HG03159 (cell line): ENCODE data around the gene AUH.
"Not testable (repeated sequence)": the region's sequence is repeated elsewhere in the genome, so short reads cannot be mapped to it uniquely, and the experiment has no call there.

Experiments used
- ATAC-seq: cut with Tn5 transposase; IDR thresholded peaks from one replicate; pipeline ENCODE4 v1.9.1; 2021; ENCODE audit warnings: mild to moderate bottlenecking, moderate library complexity; ENCODE audit not compliant: unreplicated experiment

AUH gene

DNA sequence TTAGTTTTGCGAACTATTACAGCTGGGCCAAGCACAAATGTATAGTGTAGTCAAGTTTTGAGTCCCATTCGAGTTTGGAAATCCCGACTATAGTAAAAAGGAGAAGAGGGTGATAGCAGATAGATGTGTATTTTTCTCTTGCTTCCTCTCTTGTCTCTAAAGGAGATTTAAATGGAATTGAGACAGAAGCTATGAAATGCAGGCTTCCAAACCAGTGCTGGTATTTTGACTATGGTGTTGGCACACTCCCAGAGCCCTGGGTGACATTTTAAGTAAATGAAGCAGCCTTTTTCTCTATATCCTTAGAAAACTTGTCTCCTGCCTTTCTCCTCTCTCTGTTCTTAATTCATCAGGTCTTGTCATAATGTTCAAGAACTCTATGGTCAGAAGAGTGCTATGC, 17.7 kb upstream of the AUH start:
- ATAC-seq = no peak

DNA sequence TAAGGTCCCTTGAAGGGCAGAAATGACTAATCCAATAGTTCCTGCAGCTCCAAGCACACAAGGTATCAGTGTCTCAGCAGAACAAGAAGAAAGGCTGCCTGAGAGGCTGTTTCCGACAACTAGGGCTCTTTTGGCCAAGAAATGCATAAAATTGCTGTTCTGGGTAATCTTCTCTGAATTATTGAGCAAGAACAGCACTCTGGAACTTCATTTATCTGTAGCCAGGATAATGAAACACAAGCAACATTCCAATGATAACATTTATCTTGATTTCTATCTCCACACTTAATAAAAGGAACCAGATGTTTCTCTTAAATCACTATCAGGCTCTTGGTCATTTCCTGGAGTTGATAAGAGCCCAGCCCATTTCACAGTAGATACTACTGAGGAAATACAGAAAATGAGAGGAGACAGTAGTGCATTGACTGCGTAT, 17.0 kb upstream of the AUH start:
- no peak for ATAC-seq

DNA sequence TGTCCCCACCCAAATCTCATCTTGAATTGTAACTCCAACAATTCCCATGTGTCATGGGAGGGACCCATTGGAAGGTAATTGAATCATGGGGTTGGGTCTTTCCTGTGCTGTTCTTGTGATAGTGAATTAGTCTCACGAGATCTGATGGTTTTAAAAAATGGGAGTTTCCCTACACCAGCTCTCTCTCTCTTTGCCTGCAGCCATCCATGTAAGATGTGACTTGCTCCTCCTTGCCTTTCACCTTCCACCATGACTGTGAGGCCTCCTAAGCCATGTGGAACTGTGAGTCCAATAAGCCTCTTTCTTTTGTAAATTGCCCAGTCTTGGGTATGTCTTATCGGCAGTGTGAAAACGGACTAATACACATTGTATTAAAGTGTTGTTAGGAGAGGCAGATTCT, 16.3 kb upstream of the AUH start:
- ATAC-seq = not testable (repeated sequence)

DNA sequence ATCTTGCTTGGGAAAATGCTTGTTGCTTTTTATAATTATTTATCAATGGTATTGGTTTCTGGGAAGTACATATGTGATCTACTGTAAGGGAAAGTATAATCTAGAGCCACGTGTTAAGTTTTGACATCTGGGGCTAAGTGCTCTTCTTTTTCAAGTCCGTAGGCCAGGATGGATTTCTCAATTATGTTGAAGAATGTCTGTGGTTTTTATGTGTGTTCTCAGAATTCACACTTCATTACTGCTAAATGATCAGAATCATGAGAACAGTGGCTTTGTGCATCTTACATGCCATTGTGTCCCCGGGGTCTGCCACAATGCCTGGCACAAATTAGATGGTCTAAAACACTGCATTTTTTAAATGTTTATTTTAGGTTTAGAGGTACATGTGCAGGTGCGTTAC, 14.5 kb upstream of the AUH start:
- no peak for ATAC-seq

DNA sequence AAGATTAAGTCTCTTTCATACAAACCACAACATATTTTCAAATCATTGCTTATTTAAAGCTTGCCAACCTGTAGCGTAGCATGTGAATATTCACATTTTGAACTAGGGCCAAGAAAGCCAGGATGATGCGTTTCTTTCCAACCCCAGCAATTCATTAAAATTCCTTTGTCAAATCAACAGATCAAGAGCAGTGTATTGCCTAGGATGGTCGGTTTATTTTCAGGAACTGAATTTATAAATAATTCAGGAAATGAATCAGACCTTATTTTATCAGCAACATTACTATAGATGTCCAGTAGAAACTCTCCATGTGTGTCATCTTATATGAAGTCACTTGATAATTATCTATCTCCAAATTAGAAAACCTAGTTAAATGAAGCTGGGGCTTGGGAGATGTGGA, 13.2 kb upstream of the AUH start:
- no peak for ATAC-seq

DNA sequence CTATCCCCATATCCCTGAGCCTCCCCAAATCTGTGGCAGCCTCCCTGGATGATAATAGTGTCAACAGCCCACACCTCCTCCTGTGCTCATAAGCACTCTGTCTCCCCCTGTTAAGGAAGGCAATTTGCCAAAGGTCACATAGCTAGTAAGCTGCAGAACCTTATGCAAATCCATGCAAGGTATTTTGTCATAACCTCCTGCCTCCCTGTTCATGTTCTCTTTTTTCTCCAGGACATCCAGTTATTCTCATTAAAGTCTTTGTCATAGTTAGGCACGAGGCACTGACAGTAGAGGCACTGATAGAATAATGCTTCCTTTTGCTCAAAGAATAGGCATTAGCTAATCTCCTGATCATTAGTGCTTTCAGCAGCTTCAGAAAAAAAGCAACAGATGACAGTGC, 10.2 kb upstream of the AUH start:
- ATAC-seq = no peak

DNA sequence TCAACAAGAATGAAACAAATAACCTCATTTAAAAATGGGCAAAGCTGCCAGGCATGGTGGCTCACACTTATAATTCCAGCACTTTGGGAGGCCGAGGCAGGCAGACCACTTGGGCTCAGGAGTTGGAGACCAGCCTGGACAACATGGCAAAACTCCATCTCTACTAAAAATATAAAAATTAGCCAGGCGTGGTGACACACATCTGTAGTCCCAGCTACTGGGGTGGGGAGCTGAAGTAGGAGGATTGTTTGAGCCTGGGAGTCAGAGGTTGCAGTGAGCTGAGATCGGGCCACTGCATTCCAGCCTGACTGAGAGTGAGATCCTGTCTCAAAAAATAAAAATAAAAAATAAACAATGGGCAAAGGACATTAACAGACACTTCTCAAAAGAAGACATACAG, 8.3 kb upstream of the AUH start:
- ATAC-seq = not testable (repeated sequence)

DNA sequence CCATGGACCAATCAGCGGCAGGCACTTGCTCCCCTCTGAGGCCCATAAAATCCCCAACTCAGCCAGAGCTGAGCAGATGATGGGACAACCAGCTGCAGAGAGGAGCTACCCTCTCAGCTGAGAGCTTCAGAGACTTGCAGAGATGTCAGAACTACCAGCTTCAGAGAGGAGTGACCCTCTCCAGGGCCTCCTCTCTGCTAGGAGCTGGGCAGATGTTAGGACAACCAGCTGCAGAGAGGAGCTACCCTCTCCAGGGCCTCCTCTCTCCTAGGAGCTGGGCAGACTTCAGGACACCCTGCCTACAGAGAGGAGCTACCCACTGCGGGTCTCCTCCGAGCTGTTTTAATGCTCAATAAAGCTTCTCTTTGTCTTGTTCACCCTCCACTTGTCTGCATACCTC, 3.0 kb upstream of the AUH start:
- ATAC-seq = no peak

DNA sequence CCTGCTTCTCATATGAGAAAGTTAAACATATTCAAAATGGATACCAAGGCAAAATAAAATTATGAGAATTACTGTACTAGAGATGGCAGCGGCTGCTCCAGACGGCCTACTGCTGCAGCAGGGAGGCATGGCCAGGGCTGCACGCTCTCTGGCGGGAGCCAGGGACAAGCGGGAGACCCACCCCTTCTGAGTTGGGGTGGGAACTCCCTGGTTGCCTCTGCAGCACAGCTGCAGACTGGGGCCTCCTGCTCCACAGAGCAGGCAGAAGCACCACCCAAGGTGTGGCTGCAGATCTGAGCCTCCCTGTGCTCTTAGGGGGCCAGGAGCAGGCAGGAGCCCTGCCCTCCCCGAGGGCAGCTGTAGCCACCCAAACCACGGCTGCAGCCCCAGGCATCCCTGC, 2.3 kb upstream of the AUH start:
- ATAC-seq = no peak

DNA sequence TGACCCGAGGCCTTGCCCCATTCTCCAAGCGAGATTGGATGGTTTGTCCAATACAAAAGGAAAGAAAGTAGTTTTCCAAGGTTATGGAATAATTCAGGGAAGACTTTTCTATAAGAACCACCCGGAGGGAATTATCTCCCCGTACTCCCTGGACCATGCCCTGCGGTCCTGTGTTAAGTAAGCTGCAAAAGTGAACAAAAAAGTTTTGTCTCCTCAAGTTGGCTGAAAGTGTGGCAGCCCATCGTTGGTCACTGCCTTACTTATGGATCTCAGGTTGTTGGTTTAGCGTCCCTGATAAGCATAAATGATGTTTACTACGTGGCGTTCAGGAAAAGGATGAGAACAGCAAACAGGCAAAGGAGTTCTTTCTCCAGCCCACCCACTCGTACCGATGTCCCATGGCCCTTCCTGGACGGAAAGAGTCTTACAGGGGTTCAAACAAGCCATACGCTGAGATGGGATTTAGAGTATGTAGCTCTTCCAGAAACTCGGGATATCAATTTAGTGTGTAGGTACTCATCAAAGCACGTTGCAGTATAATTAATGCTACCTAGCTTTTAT, 413 bp upstream of the AUH start:
- peak; percentile 6 for ATAC-seq

DNA sequence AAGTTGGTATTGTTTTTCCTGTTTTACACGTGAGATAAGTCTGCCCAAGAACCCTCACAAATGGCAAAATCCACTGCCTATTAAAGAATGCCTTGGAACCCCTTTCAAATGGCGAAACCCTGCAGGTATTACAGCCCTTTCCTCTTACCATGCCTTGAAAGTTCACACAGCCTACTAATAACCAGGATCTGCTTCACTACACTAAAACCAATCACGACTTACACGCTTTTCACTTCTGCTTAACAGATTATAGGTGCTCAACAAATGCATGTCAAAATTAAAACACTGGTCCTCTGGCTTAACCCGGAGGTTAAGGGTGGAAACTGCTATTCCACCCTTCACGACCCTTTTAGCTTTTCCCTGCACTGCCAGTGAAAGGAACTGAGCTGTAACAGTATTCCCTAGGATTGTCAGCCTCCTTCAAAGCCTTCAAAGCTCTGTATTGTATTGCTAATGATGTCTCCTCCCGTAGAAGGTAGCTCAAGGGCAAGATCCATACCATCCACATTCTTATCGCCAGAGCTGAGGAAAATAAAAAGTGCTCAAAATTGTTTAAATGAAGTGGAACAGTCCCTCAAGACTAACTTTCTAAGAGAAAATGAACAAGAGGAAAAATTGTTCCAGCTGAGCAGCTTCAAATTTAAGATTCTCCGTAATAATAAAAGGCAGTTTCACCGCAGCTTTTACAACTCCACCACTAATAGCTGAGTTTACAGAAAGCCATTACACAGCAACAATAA, 997 bp downstream of the AUH start:
- no peak for ATAC-seq

DNA sequence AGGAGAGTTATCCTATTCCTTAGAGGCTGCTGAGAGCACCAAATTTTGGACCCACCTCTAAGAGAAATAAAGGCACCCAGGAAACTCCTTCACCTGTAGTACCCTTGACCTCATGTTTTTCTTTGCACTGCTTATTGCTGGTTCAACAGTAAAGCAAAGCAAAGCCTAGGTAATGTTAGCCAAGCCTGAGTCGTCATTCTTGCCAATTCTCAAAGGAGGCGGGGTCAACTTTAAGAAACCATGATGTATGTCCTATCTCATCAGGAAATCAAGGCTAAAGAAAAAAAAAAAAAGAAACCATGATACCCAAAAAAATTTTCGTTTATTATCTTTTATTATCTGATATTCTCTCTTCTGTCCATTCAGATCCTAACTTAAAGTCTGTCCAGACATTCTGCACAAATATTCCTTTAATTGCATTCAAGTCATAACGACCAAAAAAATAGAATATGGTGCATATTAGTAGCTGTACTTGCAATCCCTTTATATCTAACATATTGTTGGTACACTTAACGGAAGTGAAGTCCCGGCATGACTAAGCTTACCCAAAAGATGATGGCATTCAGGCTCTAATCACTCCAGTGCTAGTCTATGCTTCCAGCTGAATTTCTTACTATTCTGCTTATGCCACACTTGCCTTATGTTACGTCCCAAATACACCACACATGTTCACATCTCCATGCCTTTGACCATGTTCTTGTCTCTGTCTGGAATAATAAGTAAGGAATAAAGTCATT, 1.8 kb downstream of the AUH start:
- ATAC-seq = no peak

DNA sequence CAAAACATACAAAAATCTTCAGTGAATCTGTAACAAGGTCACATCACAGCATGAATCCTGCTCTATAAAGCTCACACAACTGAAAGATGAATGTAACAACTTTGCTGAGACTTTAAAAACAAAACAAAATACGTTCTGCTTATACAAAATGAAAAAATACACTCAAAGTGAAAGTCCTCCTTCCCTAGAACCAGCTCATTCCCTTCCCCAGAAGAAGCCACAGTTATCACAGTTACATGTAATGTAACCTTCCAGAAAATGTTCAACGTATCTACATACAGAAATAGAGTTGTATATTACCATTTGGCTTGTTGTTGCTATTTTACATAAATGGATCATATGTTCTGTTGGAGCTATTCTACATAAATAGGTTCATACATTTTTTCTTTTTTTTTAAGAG, 2.6 kb downstream of the AUH start:
- ATAC-seq = no peak

DNA sequence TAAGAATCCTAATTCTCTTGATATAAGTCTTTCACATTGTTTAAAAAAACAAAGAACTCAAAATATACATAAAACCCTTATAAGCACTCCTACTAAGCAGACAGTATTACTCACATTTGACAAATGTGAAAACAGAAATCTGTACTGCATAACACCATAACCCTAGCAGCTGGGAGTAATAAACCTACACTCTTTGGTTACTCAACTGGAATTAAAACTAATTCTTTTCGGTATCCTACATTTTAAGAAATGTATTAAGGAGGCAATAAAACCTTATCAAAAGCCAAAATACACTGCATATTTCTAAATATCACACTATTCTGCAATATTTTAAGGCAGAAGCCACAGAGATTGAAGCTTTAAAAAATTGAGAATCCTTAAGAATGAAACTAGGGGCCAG, 6.8 kb downstream of the AUH start:
- no peak for ATAC-seq

DNA sequence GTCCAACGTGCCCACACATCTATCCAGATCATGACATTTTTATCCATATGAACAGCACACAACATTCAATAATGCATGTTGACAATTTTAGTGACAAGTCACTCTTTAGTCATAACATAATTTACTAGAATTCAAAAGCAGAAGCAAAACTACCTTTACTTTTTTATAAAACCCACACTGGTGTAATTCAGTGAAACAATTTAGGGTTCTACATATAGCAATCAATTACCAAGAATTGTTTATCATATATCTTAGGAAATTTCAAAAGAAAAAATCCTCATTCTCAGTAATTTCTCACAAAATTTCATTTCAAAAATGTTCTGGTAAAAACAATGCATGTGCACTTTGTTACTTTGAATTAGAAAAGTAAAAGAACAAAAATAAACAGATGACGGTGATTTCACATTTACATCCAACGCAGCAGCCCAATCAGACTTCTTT, 12.6 kb downstream of the AUH start:
- ATAC-seq = no peak

DNA sequence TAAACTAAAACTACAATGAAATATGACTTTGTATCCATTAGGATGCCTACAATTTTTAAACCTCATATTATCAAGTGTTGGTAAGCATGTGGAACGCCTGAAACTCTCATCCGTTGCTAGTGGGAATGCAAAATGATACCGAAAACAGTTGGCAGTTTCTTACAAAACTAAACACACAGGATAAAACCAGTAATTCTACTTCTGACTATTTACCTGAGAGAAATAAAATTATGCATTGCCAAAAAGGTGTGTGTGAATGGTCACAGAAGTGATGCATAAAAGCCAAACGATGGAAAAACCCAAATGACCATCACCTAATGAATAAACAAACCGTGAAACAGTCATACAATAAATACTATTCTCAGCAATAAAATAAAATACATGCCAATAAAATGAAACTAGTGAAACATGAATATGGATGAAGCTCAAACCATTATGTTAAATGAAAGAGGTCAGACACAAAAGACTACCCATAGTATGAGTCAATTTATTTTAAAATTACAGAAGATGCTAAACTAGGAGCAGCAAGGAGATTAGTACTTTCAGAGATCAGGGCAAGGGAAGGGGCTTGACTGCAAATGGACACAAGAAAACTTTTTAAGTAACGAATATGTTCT, 13.4 kb downstream of the AUH start:
- no peak for ATAC-seq

DNA sequence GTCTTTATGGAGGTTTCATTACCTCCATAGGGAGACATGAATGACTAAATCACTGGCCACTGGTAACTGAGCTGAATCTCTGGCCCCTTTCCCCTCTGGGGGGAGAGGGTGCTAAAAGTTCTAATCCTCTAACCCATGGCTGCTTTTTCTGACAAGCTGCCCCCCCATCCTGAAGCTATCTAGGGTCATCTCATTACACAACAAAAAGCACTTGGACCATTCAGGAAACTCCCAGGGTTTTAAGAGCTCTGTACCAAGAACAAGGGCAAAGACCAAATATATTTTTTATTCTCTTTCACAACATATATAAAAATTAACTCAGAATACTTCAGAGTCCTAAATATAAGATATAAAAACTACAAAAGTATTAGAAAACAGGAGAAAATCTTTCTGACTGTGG, 14.3 kb downstream of the AUH start:
- ATAC-seq = no peak

DNA sequence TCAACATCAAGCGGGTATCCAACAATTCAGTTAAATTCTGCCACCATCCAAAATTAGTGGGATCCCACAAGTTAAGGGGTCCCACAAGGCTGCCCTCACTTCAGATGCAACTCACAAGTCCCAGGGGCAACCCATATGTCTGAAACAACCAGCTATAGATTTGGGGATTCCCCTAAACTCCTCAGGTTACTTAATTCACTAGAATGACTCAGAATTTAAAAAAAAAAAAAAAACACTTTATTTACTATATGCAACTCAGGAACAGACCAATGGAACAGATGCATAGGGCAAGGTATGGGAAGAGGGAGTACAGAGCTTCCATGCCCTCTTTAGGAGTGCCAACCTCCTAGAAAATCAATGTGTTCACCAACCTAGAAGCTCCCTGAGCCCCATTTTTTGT, 15.1 kb downstream of the AUH start:
- no peak for ATAC-seq

DNA sequence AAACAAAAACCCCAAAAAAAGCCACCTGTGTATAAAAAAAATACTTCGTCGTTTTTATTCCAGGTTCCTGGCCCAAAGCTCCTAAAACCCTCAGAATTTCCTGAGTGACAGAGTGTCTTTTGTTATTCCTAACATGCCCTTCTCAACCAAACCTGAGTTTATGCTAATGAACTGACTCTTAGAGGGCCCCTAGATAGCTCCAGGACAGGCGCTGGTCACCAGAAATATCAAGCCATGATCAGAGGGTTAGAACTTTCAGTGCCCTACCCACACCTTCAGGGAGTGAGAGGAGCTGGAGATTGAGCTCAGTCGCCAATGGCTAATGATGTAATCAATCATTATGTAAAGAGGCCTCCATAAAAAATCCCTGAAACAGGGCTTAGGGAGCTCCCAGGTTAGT, 15.7 kb downstream of the AUH start:
- ATAC-seq = no peak

DNA sequence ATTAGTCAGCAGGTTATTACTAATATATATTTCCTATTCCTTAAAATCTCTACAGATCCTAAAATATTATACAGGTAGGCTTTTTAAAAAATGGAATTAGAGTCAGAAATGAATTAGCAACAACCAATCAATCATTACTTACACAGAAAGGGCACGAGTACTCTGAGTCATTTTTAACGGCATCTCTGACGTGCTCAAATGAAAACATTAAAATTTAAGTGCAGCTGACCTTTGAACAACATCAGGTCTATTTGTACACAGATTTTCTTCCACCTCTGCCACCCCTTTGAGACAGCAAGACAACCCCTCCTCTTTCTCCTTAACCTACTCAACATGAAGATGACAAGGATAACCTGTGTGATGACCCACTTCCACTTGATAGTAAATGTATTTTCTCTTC, 19.1 kb downstream of the AUH start:
- ATAC-seq = no peak

DNA sequence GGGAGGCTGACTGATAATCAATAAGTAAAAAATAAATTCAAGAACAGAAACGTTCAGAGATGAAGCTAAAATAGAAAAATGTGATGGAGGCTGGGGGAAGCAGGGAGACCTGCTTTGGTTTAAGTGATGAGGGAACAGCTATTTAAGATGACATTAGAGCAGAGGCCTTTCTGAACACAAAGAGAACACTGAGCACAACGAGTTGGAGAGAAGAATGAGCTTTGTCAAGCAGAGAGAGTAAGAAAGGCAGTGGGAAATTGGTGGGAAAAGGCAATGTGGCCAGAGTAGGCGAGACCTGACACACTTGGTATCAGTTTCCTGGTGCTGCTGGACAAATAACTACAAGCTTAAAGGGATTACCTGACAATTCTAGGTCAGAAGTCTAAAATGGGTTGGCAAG, 20.0 kb downstream of the AUH start:
- no peak for ATAC-seq

DNA sequence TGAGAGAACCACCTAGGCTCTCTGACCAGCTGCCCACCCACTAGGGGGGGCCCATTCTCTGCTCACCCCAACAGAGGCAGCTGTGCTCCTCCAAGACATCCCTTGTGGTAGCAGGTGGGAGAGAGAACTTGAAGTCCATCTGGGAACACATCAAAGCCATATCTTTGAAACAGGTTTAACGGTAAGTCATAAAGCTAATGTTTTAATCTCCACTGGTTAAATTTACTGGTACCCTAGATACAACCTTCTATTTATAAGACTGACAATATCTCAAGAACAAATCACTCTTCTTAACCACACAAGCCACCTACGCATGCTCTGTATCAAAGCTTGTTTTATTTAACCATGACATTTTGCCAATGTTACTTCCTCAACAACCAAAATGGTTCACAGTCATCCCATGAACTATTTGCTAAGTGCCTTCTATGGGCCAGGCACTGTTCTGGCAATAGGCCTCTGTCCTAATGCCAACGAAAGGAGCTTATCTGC, 20.4 kb downstream of the AUH start:
- ATAC-seq = no peak
